ENCODE data around the gene SRPX2.

Gene SRPX2

GRCh38 chrX:100609591-100609990 is 34.4 kb upstream of the SRPX2 start:
- H3K9me2 ChIP-seq (replicated peaks; ENCODE audit: insufficient read depth, low read length), result no peaks in the 10 kb centered on the region
- H3K36me3 ChIP-seq (replicated peaks; ENCODE audit: insufficient read depth, low read length), result no peaks in the 10 kb centered on the region
- no peak overlapping the region for H2AFZ ChIP-seq (ENCODE audit: low read length)
- H3K9me3 ChIP-seq (replicated peaks; ENCODE audit: insufficient read depth, low read length), result no peaks in the 10 kb centered on the region
- no peak overlapping the region for H3K4me2 ChIP-seq (ENCODE audit: low read depth, low read length)
- no peaks in the 10 kb centered on the region for H3K27me3 ChIP-seq (replicated peaks; ENCODE audit: insufficient read depth, low read length)
- H3K9ac ChIP-seq (ENCODE audit: low read length), result no peak overlapping the region
- TF ChIP-seq CTCF (IDR thresholded peaks at IDR 0.05; ENCODE audit: low read length), result no peak
- no peak for TF ChIP-seq EZH2phosphoT487 (IDR thresholded peaks at IDR 0.05; ENCODE audit: low read length)
- TF ChIP-seq EZH2 (optimal IDR thresholded peaks at IDR 0.05; ENCODE audit: low read depth, low read length), result no peak
- no peak overlapping the region for H3K4me3 ChIP-seq (ENCODE audit: low read length)
- no peaks in the 10 kb centered on the region for H4K20me1 ChIP-seq (ENCODE audit: insufficient read depth, low read length)
- H3K27ac ChIP-seq (ENCODE audit: low read length), result no peak overlapping the region
- no peaks in the 10 kb centered on the region for H3K79me2 ChIP-seq (ENCODE audit: low read length)
- H3F3A ChIP-seq (ENCODE audit: insufficient read depth, low read length), result no peaks in the 10 kb centered on the region
- H3K4me1 ChIP-seq (ENCODE audit: low read length), result peaks cover 3% of the 10 kb centered on the region; the same call in 1 of the 2 replicates
- no peak for DNase-seq

- no peak overlapping the region for H2AFZ ChIP-seq (ENCODE audit: low read length)
- no peaks in the 10 kb centered on the region for H3K79me2 ChIP-seq (ENCODE audit: low read length)
- H3K36me3 ChIP-seq (replicated peaks; ENCODE audit: insufficient read depth, low read length), result no peaks in the 10 kb centered on the region
- no peak overlapping the region for H3K4me3 ChIP-seq (ENCODE audit: low read length)
- H3K9me2 ChIP-seq (replicated peaks; ENCODE audit: insufficient read depth, low read length), result no peaks in the 10 kb centered on the region
- H3K27ac ChIP-seq (ENCODE audit: low read length), result no peak overlapping the region
- no peak overlapping the region for H3K9ac ChIP-seq (ENCODE audit: low read length)
- H3K4me2 ChIP-seq (ENCODE audit: low read depth, low read length), result no peak overlapping the region
- H4K20me1 ChIP-seq (ENCODE audit: insufficient read depth, low read length), result no peaks in the 10 kb centered on the region
- no peak for DNase-seq
- peaks cover 3% of the 10 kb centered on the region; the same call in 1 of the 2 replicates for H3F3A ChIP-seq (ENCODE audit: insufficient read depth, low read length)
- H3K4me1 ChIP-seq (ENCODE audit: low read length), result peaks cover 7% of the 10 kb centered on the region; the same call in 1 of the 2 replicates
- peaks cover 6% of the 10 kb centered on the region for H3K27me3 ChIP-seq (replicated peaks; ENCODE audit: insufficient read depth, low read length)
- no peaks in the 10 kb centered on the region for H3K9me3 ChIP-seq (replicated peaks; ENCODE audit: insufficient read depth, low read length)
- no peak for TF ChIP-seq EZH2phosphoT487 (IDR thresholded peaks at IDR 0.05; ENCODE audit: low read length)
- TF ChIP-seq CTCF (IDR thresholded peaks at IDR 0.05; ENCODE audit: low read length), result no peak
- TF ChIP-seq EZH2 (optimal IDR thresholded peaks at IDR 0.05; ENCODE audit: low read depth, low read length), result no peak
Observed at GRCh38 chrX:100611951-100612350, 32.0 kb upstream of the SRPX2 start.

GRCh38 chrX:100615005-100615404 is 29.0 kb upstream of the SRPX2 start:
- no peaks in the 10 kb centered on the region for H3K36me3 ChIP-seq (replicated peaks; ENCODE audit: insufficient read depth, low read length)
- H3K27me3 ChIP-seq (replicated peaks; ENCODE audit: insufficient read depth, low read length), result peaks cover 24% of the 10 kb centered on the region
- no peak overlapping the region for H3K4me3 ChIP-seq (ENCODE audit: low read length)
- peak; percentile 85 for DNase-seq
- H3K9ac ChIP-seq (ENCODE audit: low read length), result no peak overlapping the region
- H2AFZ ChIP-seq (ENCODE audit: low read length), result no peak overlapping the region
- peaks cover 7% of the 10 kb centered on the region; the same call in 1 of the 2 replicates for H3K4me1 ChIP-seq (ENCODE audit: low read length)
- no peaks in the 10 kb centered on the region for H3K9me2 ChIP-seq (replicated peaks; ENCODE audit: insufficient read depth, low read length)
- no peaks in the 10 kb centered on the region for H3K79me2 ChIP-seq (ENCODE audit: low read length)
- no peaks in the 10 kb centered on the region for H4K20me1 ChIP-seq (ENCODE audit: insufficient read depth, low read length)
- peaks cover 3% of the 10 kb centered on the region; the same call in 1 of the 2 replicates for H3F3A ChIP-seq (ENCODE audit: insufficient read depth, low read length)
- no peak overlapping the region for H3K4me2 ChIP-seq (ENCODE audit: low read depth, low read length)
- no peak overlapping the region for H3K27ac ChIP-seq (ENCODE audit: low read length)
- H3K9me3 ChIP-seq (replicated peaks; ENCODE audit: insufficient read depth, low read length), result no peaks in the 10 kb centered on the region
- TF ChIP-seq CTCF (IDR thresholded peaks at IDR 0.05; ENCODE audit: low read length) (peak; percentile 61), EZH2phosphoT487 (IDR thresholded peaks at IDR 0.05; ENCODE audit: low read length) (no peak), EZH2 (optimal IDR thresholded peaks at IDR 0.05; ENCODE audit: low read depth, low read length) (no peak)
